Regular cardiac myocyte (primary cell): ENCODE results near the gene TCN2. TPM values are rescaled to one million over a fixed set of nuclear protein-coding genes. Genes with fewer than 3 reads are reported as not detected.

Experiments
- total RNA-seq: library from RNA; depleted of rRNA; stranded (reverse); fragments of >200 nt; gene quantifications from 2 replicates; pipeline ENCODE4 v1.2.3, GENCODE V29; 2014

TCN2 gene
- 1.7 and 7.9 TPM in 2 replicates for total RNA-seq

DNA sequence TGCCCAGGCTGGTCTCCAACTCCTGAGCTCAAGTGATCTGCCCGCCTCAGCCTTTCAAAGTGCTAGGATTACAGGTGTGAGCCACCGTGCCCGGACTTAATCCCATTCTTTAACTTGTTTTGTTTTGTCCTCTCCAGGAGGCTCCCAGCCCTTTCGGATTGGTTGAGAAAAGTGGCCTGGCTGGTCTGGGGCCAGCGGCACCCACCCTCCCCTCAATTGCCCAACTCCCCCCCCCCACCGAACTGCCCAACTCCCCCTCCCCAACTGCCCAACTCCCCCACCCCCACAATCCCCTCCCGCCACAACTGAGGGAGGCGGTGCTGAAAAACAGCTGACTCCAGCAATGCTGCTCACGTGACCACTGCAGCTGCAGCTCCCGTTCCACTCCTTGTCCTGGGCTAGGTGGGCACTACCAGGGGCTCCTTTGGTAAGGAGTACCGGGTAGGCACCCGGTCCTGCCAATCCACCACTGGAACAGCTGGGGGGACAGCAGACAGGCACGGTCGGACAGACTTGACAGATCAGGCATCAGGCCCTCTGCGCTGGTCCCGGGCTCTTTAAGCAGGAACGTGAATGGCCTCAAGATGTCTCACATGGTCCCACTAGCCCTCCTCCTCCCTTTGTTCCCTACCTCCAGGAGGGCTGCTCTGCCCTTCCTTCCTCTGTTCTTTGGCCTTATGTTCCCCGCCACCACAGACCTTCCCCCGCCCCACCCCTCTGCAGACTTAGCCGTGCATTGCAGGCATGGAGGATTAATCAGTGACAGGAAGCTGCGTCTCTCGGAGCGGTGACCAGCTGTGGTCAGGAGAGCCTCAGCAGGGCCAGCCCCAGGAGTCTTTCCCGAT lies at the start of gene TCN2:
Gene TCN2 (plus strand): TSS at position 720 of the 845 bp plus-strand sequence. CDS start 158 bp downstream, outside the sequence.

GRCh38 chr22:30574095-30574981 lies 32.6 kb upstream of the TCN2 start, which contains the start of gene GAL3ST1:
GAL3ST1 (minus strand) TSS chr22:30574665; CDS start chr22:30557392, 17,273 bp downstream.

DNA sequence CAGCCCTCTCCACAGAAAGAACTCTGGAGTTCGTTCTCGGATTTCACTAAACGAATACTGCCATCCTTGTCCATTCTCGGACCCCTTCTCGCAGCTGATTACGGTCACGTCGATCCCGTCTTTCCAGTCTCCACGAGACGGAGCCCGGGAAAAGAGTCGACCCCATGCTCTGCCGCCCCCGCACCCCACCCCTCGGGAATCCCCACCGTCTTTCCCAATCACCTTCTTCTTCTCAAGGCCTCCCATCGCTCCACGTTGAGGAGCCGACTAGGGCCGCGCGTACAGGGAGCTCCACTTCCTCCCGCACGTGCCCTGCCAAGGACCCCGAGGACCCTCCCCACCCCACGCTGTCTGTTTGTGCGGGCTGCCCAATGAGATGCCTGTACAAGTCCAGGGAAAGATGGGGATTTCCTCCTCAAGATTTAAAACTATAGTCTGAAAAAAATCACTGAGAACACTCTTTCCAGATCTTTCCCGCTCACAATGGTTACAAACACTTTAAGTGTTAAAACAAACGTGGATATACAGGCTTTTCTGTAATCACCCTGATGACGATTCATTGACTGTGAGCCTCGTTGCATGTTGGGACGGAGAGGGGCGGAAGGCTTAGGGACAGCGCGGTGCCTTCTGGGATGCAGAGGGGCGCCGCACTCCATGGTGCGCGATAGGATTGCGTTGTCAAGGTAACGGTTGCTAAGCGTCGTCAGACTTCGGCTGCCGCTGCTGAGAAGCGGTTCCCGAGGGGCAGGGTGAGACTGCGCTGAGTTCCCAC lies 15.2 kb upstream of the TCN2 start, which contains the start of gene PES1:
Gene PES1 (minus strand): TSS at position 323 of the 772 bp plus-strand sequence. CDS start 77 bp downstream, at position 246.

GRCh38 chr22:30635273-30636225 lies 28.6 kb downstream of the TCN2 start, which contains the start of gene SLC35E4:
SLC35E4 (plus strand) TSS chr22:30635781; CDS start chr22:30636451, 670 bp downstream.

GRCh38 chr22:30667494-30668385 lies 60.8 kb downstream of the TCN2 start, which contains the start of gene DUSP18:
DUSP18 (minus strand) TSS chr22:30667875; CDS start chr22:30664003, 3,872 bp downstream.

Other genes starting within 250 kb of the TCN2 start
- gene RNF215, start 219.8 kb upstream of the TCN2 start, total RNA-seq, result 27.6 and 44.5 TPM in 2 replicates
- 19.2 and 23.8 TPM in 2 replicates for gene SEC14L2, start 210.2 kb upstream of the TCN2 start, total RNA-seq
- gene MTFP1, start 181.4 kb upstream of the TCN2 start, total RNA-seq, result 13.2 and 31.2 TPM in 2 replicates
- gene SEC14L3, start 135.2 kb upstream of the TCN2 start, total RNA-seq, result not detected in 2 replicates
- gene SEC14L4, start 101.5 kb upstream of the TCN2 start, total RNA-seq, result 0.19 TPM in 1 of 2 replicates, not detected in the other
- gene SEC14L6, start 60.4 kb upstream of the TCN2 start, total RNA-seq, result 0.28 TPM in 1 of 2 replicates, not detected in the other
- 0.28 TPM in 1 of 2 replicates, not detected in the other for gene GAL3ST1, start 32.5 kb upstream of the TCN2 start, total RNA-seq
- 79.8 and 119 TPM in 2 replicates for gene PES1, start 15.3 kb upstream of the TCN2 start, total RNA-seq
- 17.2 and 33.0 TPM in 2 replicates for gene SLC35E4, start 28.6 kb downstream of the TCN2 start, total RNA-seq
- 5.6 and 10.2 TPM in 2 replicates for gene DUSP18, start 60.7 kb downstream of the TCN2 start, total RNA-seq
- 1.1 and 1.3 TPM in 2 replicates for gene OSBP2, start 87.7 kb downstream of the TCN2 start, total RNA-seq